Peyer's patch (tissue), 4 donors: ENCODE measurements around the gene GAGE12F. TPM values are rescaled to one million over a fixed set of nuclear protein-coding genes. Genes with fewer than 3 reads are reported as not detected.

Experiments used
- DNase-seq, 3 donors: peaks; one replicate each; pipeline ENCODE4 v3.0.0-alpha.2; 2017 to 2019
- H3K27ac ChIP-seq, 4 donors: fragments of 200-600 bp; sonication (generic); one replicate each; pipeline ENCODE4 v1.5.1; 2016 to 2019
- H3K27me3 ChIP-seq, 2 donors: fragments of 200-600 bp; sonication (generic); one replicate each; pipeline ENCODE4 v1.5.1; 2019
- H3K36me3 ChIP-seq, 3 donors: fragments of 200-600 bp; sonication (generic); one replicate each; pipeline ENCODE4 v1.5.1; 2016 to 2019
- H3K4me1 ChIP-seq, 4 donors: fragments of 200-600 bp; sonication (generic); one replicate each; pipeline ENCODE4 v1.5.1; 2016 to 2019
- H3K4me3 ChIP-seq, 4 donors: fragments of 200-600 bp; sonication (generic); 1 replicate in 3 of 4; 2 replicates in 1 of 4; pipeline ENCODE4 v1.5.1; 2016 to 2019; ENCODE audit warnings: mild to moderate bottlenecking in 1 of 4
- H3K9me3 ChIP-seq, 4 donors: fragments of 200-600 bp; sonication (generic); one replicate each; pipeline ENCODE4 v1.5.1; 2016 to 2019; ENCODE audit warnings: mild to moderate bottlenecking in 1 of 4
- CTCF ChIP-seq, 6 experiments: fragments of 450-650 bp in 4 of 6; fragments of 200-600 bp in 2 of 6; sonication (generic) in 1 of 6; IDR thresholded peaks; one replicate each; pipeline ENCODE4 v1.5.1; 2017 to 2019; ENCODE audit warnings: antibody characterized with exemption in 6 of 6, mild to moderate bottlenecking in 3 of 6, moderate library complexity in 1 of 6
- POLR2A ChIP-seq, 2 donors: fragments of 450-650 bp; IDR thresholded peaks; one replicate each; pipeline ENCODE4 v1.5.1; 2017; ENCODE audit warnings: antibody characterized with exemption in 2 of 2, mild to moderate bottlenecking in 2 of 2, moderate library complexity in 2 of 2
- small RNA-seq, 2 donors: library from RNA; depleted of rRNA; stranded (forward); fragments of <200 nt; gene quantifications; one replicate each; pipeline ENCODE3, GENCODE V24; 2016
- total RNA-seq, 4 donors: library from RNA; depleted of rRNA; stranded (reverse); fragments of >200 nt; gene quantifications; one replicate each; pipeline ENCODE4 v1.1.0, GENCODE V29; 2016

The GAGE12F gene
- total RNA-seq, 4 donors from 2014 or later, result not detected

GRCh38 chrX:49610718-49611310, 50.2 kb downstream of the GAGE12F start:
- H3K27ac ChIP-seq, result no peak overlapping the region
- no peaks in the 10 kb centered on the region for H3K27me3 ChIP-seq
- no peaks in the 10 kb centered on the region for H3K4me1 ChIP-seq
- no peak for DNase-seq
- H3K9me3 ChIP-seq, result no peaks in the 10 kb centered on the region
- H3K36me3 ChIP-seq, result no peaks in the 10 kb centered on the region
- no peak for TF ChIP-seq CTCF (IDR thresholded peaks at IDR 0.05)
- no peak for TF ChIP-seq POLR2A (IDR thresholded peaks at IDR 0.05)
- no peak overlapping the region for H3K4me3 ChIP-seq

Small RNA genes within 50 kb of the gene (small RNA-seq; reads per million reads assigned to genes)
- 0 reads per million in 2 donors for gene GAGE12B

Other genes with a start within 250 kb of the GAGE12F start
- not detected for gene GAGE12J, start 238.8 kb upstream of the GAGE12F start, total RNA-seq
- gene GAGE13, start 229.3 kb upstream of the GAGE12F start, total RNA-seq, result not detected
- gene GAGE12C, start 28.7 kb upstream of the GAGE12F start, total RNA-seq, result not detected
- not detected for gene GAGE12D, start 19.1 kb upstream of the GAGE12F start, total RNA-seq
- gene GAGE12E, start 9.6 kb upstream of the GAGE12F start, total RNA-seq, result not detected
- not detected for gene GAGE12G, start 9.6 kb downstream of the GAGE12F start, total RNA-seq
- gene GAGE12H, start 19.1 kb downstream of the GAGE12F start, total RNA-seq, result not detected
- gene GAGE2A, start 28.7 kb downstream of the GAGE12F start, total RNA-seq, result not detected
- gene GAGE1, start 38.2 kb downstream of the GAGE12F start, total RNA-seq, result not detected
- not detected for gene PAGE1, start 135.1 kb downstream of the GAGE12F start, total RNA-seq